GM19025 (cell line): Measurements from ENCODE around the gene ZNF574.
"Not testable (repeated sequence)": the region's sequence is repeated elsewhere in the genome, so short reads cannot be mapped to it uniquely, and the experiment has no call there.

Experiments
- ATAC-seq: cut with Tn5 transposase; IDR thresholded peaks from one replicate; pipeline ENCODE4 v1.9.1; 2021; ENCODE audit warnings: mild to moderate bottlenecking, low read depth, moderate library complexity; ENCODE audit not compliant: unreplicated experiment

ZNF574 gene

DNA sequence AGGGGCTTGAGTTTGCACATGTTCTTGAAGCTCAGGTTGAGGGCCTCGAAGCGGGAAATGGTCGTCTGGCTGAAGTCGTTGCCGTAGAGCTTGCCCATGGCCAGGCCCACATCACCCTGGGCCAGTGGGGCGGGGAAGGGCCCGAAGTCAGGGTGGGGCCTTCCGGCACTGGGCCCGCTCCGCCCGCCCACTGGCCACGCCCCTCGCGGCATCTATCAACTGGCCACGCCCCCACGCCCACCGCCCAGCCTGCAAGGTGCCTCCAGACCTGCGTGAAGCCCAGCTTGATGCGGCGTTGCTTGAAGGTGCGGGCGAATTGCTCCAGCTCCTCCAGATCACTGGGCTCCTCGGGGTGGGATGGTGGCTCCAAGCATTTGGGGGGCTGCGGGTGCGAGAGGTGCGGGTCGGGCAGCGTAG is 19.9 kb downstream of the ZNF574 start:
- no peak for ATAC-seq

DNA sequence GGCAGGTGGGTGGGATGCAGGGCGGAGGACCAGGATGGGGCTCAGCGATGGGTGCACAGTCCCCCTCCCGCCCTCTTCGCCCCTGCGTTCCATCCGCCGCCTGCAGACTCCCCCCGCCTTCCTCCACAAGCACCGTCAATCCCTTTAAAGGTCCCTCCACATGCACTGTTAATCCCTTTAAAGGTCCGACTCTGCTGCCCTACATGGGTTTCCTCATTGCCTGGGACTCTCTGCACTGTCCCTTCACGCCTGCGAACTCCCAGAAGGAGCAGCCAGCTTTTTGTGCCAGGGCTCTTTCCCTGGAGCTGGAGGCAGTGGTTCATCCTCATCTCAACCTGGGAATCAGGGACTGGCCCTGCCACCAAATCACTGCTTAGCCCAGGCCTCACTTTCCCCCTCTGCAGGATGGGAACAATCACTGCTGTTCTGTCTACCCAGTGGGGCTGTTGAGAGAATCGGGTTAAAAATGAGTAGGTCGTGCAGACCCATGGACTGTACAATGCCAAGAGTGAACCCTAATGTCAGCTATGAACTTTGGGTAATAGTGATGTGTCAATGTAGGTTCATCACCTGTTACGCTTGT is 20.4 kb downstream of the ZNF574 start:
- ATAC-seq, result no peak

DNA sequence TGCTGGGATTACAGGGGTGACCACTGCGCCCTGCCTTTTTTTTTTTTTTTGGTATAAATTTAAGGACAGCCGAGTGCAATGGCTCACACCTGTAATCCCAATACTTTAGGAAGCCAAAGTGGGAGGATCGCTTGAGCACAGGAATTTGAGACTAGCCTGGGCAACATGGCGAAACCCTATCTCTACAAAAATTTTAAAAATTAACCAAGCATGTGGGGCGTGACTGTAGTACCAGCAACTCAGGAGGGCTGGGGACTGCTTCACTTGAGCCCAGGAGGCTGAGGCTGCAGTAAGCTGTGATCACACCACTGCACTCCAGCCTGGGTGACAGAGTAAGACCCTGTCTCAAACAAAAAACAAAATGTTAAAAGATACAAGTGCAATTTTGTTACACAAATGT is 21.5 kb downstream of the ZNF574 start:
- ATAC-seq, result no peak

DNA sequence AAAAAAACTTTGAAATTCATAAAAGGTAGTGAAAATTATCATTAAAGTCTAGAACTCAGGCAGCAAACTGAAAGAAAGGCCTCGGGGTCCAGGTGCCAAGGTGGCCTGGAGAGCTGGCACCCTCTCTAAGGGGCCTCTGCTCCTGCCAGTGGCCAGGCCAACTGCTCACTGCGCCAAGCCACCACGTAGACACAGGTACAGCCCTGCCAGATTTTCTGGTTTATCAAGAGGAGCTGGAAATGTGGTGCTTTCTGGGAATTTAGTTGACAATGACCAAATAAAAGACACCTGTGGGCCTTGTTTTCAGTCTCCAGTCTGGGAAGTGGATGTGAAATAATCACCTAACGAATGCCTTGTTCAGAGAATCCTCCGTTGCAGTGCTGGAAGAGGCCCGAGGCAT is 22.8 kb downstream of the ZNF574 start:
- ATAC-seq, result no peak

DNA sequence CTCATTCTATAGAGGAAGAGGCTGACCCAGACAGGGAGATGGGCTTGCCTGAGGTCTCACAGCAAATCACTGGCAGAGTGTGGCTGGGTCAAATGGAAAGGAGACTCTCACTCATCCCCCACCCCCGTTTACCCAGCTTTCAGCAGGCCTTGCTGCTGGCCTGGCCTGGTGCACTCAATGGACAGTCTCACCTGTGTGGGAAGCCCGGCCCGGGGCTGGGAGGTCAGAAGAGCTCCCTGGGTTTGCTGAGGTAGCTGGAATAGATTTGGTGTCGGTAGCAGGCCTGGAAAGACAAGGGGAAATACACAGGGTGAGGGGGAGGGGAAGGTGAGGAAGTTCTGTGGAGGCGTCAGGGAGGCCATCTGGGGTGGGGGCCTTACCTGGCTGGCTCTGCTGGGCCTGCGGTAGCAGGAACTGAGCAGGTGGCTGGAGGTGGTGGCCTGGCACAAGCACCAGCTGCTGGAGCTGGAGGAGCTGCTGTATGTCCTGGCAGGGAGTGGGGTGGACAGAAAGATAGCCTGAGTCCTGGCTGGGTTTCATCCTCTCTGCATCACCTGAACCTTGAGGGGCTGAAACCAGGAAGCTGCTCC is 23.5 kb downstream of the ZNF574 start:
- no peak for ATAC-seq

DNA sequence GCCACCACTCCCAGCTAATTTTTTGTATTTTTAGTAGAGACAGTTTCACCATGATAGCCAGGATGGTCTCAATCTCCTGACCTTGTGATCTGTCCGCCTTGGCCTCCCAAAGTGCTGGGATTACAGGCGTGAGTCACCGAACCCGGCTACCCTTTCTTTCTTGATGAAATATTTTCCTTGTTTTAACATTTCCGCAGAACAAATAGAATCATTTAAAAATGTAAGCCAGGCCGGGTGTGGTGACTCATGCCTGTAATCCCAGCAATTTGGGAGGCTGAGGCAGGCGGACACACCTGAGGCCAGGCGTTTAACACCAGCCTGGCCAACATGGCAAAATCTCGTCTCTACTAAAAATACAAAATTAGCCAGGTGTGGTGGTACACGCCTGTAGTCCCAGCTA is 24.3 kb downstream of the ZNF574 start:
- not testable (repeated sequence) for ATAC-seq

DNA sequence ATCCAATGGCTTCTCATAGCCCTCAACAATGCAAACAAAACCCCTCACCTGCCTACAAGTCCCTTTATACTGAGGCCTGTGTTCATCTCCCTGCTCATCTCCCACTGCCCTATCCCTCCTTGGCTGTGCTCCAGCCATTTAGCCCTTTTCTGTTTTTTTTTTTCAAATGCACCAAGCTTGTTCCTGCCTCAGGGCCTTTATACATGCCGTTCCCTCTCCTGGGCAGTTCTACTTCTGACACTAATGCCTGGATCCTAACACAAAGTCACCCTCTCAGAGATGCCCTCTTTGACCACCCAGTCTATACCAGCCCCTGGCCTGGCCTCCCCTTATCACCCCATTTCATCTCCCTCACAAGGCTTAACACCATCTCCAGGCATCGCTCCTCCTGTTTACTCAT is 26.9 kb downstream of the ZNF574 start:
- ATAC-seq, result no peak

DNA sequence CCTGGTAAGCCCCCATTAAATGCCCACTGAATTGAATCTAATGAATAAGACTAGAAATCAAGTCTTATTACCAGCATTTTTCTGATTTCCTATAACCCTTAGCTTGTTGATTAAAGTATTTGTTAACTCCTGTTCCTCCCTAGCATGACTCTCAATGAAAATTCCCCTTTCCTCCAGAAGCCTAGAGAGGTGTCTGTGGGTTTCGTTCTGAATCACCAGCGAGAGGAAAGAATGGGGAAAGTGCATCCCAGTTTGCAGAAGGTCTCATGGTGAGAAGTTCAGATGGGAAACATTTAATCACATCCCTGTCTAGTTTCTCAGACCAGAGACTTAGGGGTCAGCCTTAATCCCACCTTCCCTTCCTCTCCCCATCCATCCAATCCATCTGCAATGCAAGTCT is 29.4 kb downstream of the ZNF574 start:
- ATAC-seq, result no peak

DNA sequence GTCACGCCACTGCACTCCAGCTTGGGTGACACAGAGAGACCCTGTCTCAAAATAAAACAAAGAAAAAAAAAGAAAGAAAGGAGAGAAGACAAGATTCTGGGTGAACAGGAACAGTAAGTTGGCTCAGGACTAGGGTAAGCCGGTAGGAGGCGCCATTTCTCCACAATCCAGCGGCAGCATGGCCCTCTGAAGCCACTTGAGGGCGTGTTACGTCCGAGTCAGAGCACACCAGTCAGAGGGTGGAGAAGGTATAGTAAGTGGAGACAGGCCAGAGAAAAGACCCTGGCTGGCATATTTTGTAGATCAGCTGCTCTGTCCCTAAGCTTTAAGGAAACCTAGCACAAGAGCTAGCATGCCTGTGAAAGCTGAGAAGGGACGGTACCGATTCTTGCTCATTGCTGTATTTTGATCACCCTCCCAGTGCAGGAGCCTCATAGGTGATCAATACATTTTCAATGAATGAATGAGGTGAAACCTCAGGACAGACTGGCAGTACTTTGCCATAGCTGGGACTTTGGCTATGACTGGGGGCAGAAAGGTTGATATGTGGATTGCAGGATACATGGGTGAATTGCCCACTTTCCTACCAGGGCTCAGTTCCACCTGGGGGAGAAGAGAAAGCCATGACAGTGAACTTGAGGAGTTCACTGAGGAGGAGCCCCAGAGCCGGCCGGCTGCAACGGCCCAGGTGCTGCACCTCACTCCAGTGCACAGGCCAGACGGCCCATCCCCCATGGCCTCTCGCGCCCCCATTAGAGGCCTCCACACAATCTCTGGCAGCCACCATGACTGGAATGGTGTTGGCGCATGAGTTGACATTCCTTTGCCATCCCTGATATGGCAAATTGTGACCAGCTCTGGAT is 32.8 kb downstream of the ZNF574 start:
- ATAC-seq, result no peak

DNA sequence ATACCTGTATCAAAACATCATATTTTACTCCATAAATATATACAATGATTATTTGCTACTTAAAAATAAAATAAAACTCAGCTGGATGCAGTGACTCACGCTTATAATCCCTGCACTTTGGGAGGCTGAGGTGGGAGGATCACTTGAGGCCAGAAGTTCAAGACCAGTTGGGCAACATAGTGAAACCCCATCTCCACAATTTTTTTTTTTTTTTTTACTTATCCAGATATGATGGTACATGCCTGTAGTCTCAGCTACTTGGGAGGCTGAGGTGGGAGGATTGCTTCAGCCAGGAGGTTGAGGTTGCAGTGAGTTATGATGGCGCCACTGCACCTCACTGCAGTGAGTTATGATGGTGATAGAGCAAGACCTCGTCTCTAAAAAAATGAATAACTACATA is 33.9 kb downstream of the ZNF574 start:
- ATAC-seq, result no peak

DNA sequence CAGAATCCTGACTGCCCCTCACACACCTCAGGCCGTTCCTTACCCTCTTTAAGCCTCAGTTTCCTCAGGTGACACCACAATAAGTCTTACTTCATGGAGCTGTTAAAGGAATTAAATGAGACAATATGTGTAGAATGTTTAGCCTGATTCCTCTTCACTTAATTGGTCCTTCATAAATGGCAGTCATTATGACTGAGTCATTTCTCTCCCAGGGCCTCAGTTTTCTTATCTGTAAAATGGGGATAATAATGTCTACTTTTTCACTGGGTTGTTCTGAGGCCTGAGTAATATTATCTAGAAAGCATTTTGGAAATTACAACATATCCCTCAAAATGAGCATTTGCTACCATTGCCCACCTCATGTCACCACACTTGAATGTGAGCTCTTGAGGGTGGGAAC is 34.7 kb downstream of the ZNF574 start:
- ATAC-seq, result no peak

DNA sequence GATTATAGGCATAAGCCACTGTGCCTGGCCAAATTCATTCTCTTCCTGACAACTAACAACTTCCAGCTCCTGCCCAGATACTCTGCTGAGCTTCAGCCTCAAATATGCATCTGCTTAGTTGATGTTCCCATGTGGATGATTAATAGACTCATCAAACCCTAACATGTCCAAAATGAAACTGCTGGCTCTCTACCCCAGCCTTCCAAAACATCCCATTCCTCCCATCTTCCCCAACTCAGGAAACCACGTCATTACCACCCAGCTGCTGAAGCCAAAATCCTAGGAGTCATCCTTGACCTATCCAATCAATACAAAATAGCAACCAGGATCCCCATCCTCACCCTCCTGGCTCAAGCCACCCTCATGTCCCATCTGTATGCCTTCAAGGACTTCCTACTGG is 35.4 kb downstream of the ZNF574 start:
- ATAC-seq, result no peak

DNA sequence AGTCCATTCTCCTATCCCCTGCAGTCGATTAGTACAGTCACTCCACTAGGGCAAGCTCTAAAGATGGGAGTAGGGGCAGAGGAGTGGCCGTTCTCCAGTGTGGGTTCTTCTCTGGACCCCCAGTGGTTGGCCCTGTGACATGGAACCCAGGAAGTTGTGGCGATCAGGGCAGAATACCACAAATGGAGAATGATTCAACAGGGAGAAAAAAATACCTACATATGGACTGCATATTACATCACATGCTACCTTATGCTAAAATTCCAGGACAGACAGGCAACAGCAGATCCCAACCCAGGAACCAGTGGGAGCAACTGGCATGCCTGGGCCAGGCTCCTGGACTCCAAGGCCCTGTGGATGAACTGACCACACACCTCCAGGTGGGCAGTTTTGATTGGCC is 35.8 kb downstream of the ZNF574 start:
- no peak for ATAC-seq

DNA sequence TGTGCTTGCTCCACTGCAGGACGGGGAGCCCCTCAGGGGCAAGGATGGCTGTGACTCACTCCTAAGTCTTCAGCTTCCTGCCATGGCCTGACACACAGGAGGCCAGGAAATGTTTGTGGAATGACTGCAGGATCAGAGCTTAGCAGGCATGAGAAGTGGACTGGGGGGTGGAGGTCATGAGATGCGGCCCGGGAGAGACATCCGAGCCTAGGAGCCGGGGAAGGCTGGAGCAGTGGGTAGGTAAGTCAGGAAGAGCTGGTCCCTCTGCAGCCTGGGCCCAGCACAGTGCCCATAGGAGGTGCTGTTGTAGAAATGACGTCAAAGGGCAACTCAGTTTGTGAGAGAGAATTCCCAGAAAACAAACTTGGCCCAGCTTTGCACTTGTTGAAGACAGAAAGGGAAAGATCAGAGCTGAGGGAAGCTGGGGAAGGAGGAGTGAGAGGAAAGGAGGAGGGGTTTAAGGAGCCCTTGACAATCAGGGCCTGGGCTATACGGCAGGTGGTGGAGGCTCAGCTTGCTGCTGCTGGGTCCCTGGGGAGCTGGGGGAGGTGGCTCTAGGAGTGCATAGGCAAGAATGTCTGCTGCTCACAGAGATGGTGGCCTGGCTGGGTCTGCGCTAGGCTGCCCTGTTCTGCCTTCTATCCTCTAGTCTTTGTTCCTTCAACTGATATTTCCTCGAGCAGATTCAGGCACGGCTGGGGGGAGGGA is 37.8 kb downstream of the ZNF574 start:
- ATAC-seq, result peak; percentile 49

DNA sequence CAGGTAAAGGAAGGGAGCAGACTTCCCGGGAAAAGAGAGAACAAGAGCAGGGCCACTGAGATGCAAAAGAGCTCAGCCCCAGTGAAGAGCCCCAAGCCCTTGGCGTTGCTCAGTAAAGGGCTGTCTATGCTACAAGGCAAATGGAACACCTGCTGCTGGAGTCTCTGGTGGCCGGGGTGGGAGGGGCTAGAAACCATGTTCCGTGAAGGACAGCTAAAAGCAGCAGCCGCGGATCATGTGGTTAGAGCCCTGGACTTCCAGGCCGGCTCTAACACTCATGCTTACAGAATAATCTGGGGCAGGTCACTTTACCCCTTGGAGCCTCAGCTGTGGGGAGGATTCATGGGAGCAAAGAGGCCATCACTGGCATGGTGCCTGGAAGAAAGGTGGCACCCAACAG is 38.4 kb downstream of the ZNF574 start:
- peak; percentile 64 for ATAC-seq

DNA sequence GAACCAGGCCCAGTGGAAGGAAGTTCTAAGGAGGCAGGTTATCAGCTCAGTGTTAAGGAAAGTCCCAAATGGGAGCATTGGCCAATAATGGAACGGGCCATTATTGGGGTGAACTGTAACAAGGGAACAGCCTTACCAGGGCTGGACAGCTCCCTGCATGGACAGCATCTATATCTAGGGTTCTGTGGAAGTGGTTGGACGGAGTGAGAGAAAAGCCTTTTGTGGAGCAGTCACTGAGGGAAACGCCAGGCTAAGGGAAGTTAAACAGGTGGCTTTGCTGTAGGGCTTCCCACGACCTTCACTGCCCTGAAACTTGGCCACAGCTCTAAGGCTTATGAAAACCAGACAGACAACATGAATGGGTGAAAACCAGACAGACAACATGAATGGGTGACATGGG is 39.3 kb downstream of the ZNF574 start:
- ATAC-seq, result no peak

DNA sequence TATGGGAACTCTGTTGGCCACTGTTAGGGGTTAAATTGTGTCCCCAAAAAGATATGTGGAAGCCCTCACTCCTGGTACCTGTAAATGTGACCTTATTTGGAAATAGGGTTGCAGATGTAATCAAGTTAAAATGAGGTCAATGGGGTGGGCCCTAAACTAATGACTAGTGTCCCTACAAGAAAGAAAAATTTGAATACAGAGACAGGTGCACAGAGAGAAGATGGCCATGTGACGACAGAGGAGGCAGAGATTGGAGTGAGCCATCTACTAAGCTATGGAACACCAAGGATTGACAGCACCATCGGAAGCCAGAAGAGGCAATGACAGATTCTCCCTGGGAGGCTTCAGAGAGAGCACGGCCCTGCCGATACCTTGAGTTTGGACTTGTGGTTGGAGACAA is 39.7 kb downstream of the ZNF574 start:
- ATAC-seq, result no peak

DNA sequence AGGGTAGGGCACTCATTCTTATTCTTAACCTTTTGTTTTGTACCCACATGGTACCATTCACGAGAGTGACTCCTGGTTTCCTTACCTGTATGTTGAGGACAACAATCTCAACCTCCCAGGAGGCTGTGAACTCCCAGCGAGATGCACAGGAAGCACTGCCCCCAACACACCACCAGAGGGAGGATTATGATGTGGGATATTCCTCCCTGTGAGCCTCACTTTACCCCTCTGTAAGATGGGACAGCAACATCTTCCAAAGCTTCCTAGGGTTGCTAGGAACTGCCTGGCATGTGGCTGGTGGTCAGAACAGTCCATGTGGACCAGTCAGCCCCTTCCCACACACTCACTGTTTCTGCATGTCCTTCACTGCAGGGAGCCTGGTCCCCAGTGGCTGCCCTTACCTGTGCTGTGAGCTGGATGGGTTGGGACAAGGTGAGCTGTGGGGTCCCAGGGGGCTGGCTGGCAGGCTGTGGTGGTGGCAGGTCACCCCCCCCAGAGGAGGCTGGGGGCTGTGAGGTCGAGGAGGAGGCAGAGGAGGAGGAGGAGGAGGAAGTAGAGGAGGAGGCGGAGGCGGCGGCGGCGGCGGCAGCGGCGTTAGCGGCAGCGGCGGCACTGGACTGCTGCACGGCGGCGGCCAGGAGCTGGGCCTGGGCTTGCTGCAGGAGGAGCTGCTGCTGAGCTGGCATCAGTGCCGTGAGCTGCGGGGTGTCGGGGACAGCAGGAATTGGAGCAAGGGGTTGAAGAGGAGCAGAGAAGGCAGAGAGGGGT is 40.5 kb downstream of the ZNF574 start:
- no peak for ATAC-seq

DNA sequence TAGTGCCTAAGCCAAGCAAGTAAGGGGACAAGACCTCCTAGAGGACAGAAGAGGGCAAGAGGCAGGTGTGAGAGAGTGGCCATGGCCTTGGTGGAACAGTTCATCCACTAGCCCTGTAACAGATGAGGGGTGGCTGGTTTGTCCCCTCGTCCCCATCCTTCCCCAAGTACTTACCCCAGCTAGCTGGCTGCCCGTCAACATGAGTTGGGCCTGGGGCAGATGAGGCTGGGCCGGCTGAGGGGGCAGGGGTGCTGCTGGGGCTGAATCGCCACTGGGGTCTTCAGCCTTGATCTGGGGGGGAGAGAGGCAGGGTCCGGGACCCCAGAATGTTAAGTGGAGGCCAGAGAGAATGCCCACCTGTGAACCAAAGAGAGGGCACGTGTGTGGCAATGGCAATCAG is 41.1 kb downstream of the ZNF574 start:
- ATAC-seq, result no peak

DNA sequence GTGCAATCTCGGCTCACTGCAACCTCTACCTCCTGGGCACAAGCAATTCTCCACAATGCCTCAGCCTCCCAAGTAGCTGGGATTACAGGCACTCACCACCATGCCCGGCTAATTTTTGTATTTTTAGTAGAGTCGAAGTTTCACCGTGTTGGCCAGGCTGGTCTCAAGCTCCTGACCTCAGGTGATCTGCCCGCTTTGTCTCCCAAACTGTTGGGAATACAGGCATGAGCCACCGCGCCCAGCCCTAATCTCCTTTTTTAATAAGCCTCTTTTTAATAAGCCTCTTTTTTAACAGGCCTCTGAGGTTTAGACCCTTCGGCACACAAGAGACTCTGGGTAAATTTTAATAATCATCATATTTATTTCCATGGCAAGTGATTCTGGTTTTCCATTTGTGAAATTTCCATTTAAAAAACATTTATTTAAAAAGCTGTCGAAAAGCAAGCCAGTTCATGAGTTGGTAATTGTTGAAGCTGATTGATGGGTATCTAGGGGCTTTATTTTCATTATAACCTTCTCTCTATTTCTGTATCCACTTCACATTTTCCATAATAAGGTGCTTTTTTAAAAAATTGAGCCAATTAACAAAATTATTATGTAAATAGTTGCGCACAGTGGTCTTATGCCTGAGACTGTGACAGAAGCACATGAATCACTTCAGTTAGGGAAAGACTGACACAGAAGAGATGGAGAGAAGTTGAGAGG is 44.5 kb downstream of the ZNF574 start:
- ATAC-seq, result no peak
